Measurements from ENCODE around the gene ITGB4.
A peak's percentile ranks its signal among the peaks of the same experiment; 100 is the strongest.

GRCh38 chr17:75721463-75722011 lies 278 bp downstream of the ITGB4 start:
- peak; percentile 5; the same call in 1 of the 2 replicates for TF ChIP-seq CTCF (IDR thresholded peaks at IDR 0.05; ENCODE audit: low read length)
- no peak for TF ChIP-seq EZH2phosphoT487 (IDR thresholded peaks at IDR 0.05; ENCODE audit: low read length)
